Small intestine (tissue), 7 donors: Measurements from ENCODE around the gene ADGRL4. TPM values are rescaled to one million over a fixed set of nuclear protein-coding genes. Genes with fewer than 3 reads are reported as not detected.
"Not testable (repeated sequence)": the region's sequence is repeated elsewhere in the genome, so short reads cannot be mapped to it uniquely, and the experiment has no call there.

Experiments used
- DNase-seq, 2 donors: peaks; one replicate each; pipeline versions ENCODE4 v3.0.0 to v3.0.0-alpha.2; 2013
- FAIRE-seq: peaks from 2 replicates; lab custom pipeline; 2012; peaks lifted over from hg19 to GRCh38; lab: Jason Lieb, UNC
- H3K27ac ChIP-seq, 3 donors: one replicate each; pipeline ENCODE4 v1.5.1; 2013; ENCODE audit warnings: low read length in 2 of 3, mild to moderate bottlenecking in 2 of 3, control low read depth in 1 of 3, inconsistent platforms in 1 of 3, low read depth in 1 of 3, moderate library complexity in 1 of 3
- H3K27me3 ChIP-seq, 3 donors: one replicate each; pipeline ENCODE4 v1.6.1; 2013; ENCODE audit warnings: low read length in 3 of 3, inconsistent platforms in 1 of 3; ENCODE audit not compliant: control insufficient read depth in 3 of 3, insufficient read depth in 3 of 3
- H3K36me3 ChIP-seq, 3 donors: one replicate each; pipeline ENCODE4 v1.6.1; 2013; ENCODE audit warnings: low read length in 3 of 3, inconsistent platforms in 1 of 3, low read depth in 1 of 3, mild to moderate bottlenecking in 1 of 3, moderate library complexity in 1 of 3; ENCODE audit not compliant: control insufficient read depth in 3 of 3, insufficient read depth in 2 of 3
- H3K4me1 ChIP-seq, 3 donors: one replicate each; pipeline ENCODE4 v1.6.1; 2013; ENCODE audit warnings: low read length in 2 of 3, inconsistent platforms in 1 of 3, low read depth in 1 of 3, mild to moderate bottlenecking in 1 of 3, moderate library complexity in 1 of 3; ENCODE audit not compliant: control insufficient read depth in 3 of 3, insufficient read depth in 2 of 3
- H3K4me3 ChIP-seq, 3 donors: one replicate each; pipeline ENCODE4 v1.5.1; 2013; ENCODE audit warnings: low read length in 3 of 3, control low read depth in 1 of 3, inconsistent platforms in 1 of 3, low read depth in 1 of 3, mild to moderate bottlenecking in 1 of 3, moderate library complexity in 1 of 3
- H3K9me3 ChIP-seq, 2 donors: one replicate each; pipeline ENCODE4 v1.6.1; 2013; ENCODE audit warnings: low read depth in 1 of 2, low read length in 1 of 2; ENCODE audit not compliant: control insufficient read depth in 2 of 2, insufficient read depth in 1 of 2
- WGBS, 3 donors: extraction: QIAGEN DNeasy Blood & Tissue Kit; methylation state at CpG; one replicate each; pipeline ENCODE4 v1.1.7; 2013; 5-methylcytosine and 5-hydroxymethylcytosine counted together
- polyA plus RNA-seq, 4 donors: library from polyadenylated mRNA; stranded (reverse) in 3 of 4; unstranded in 1 of 4; fragments of 200-250 nt in 3 of 4; fragments of 120-200 nt in 1 of 4; gene quantifications; one replicate each; pipeline versions ENCODE4 v1.2.1 to v1.2.3, GENCODE V29; 2013
- donor health status: healthy with polysubstance abuse.
- donor health status: control.
- donor health status: control.
- donor health status: Bipolar disorder and iron deficiency.
- donor health status: healthy.

The ADGRL4 gene
- polyA plus RNA-seq, 4 donors: 0.27 to 11.0 (median 3.2) TPM

- no peak overlapping the region for H3K27ac ChIP-seq
- no peak for FAIRE-seq
- H3K27me3 ChIP-seq: no peaks in the 10 kb centered on the region
- no peaks in the 10 kb centered on the region for H3K9me3 ChIP-seq
- H3K4me1 ChIP-seq: no peaks in the 10 kb centered on the region
- WGBS, 3 donors: 77 to 84% (median 78%) methylated on average over 3 of the region's 3 CpGs
- no peaks in the 10 kb centered on the region for H3K36me3 ChIP-seq
- no peak for DNase-seq
- no peak overlapping the region for H3K4me3 ChIP-seq
Observed at GRCh38 chr1:78911956-78912880, 94.3 kb downstream of the ADGRL4 start.

GRCh38 chr1:78902641-78903040, 103.9 kb downstream of the ADGRL4 start:
- H3K27me3 ChIP-seq: no peaks in the 10 kb centered on the region
- no peaks in the 10 kb centered on the region for H3K4me1 ChIP-seq
- FAIRE-seq (no peak), DNase-seq (no peak)
- H3K9me3 ChIP-seq: no peaks in the 10 kb centered on the region
- WGBS, 3 donors: 49 to 75% (median 62%) methylated on average over 1 of the region's 1 CpG
- H3K4me3 ChIP-seq: no peak overlapping the region
- no peaks in the 10 kb centered on the region for H3K36me3 ChIP-seq
- H3K27ac ChIP-seq: no peak overlapping the region

GRCh38 chr1:78894811-78895210, 111.7 kb downstream of the ADGRL4 start:
- Histone ChIP-seq H3K36me3 (no peaks in the 10 kb centered on the region), H3K27ac (no peak overlapping the region), H3K4me1 (no peaks in the 10 kb centered on the region), H3K4me3 (no peak overlapping the region), H3K27me3 (no peaks in the 10 kb centered on the region), H3K9me3 (no peaks in the 10 kb centered on the region)
- no peak for FAIRE-seq
- DNase-seq: no peak
- WGBS, 3 donors: 63 to 83% (median 65%) methylated on average over 2 of the region's 2 CpGs

GRCh38 chr1:78892260-78892840, 114.2 kb downstream of the ADGRL4 start:
- H3K27me3 ChIP-seq: no peaks in the 10 kb centered on the region
- H3K4me3 ChIP-seq: no peak overlapping the region
- no peak overlapping the region for H3K27ac ChIP-seq
- no peaks in the 10 kb centered on the region for H3K9me3 ChIP-seq
- no peaks in the 10 kb centered on the region for H3K4me1 ChIP-seq
- no peaks in the 10 kb centered on the region for H3K36me3 ChIP-seq
- FAIRE-seq (no peak), DNase-seq (no peak)
- WGBS, 3 donors: 80 to 86% (median 81%) methylated on average over 3 of the region's 3 CpGs

- H3K36me3 ChIP-seq: no peaks in the 10 kb centered on the region
- H3K4me3 ChIP-seq: no peak overlapping the region
- WGBS, 3 donors: 86 to 96% (median 90%) methylated on average over 2 of the region's 2 CpGs
- no peak overlapping the region for H3K27ac ChIP-seq
- H3K27me3 ChIP-seq: no peaks in the 10 kb centered on the region
- FAIRE-seq (no peak), DNase-seq (no peak)
- H3K4me1 ChIP-seq: no peaks in the 10 kb centered on the region
- H3K9me3 ChIP-seq: no peaks in the 10 kb centered on the region
Observed at GRCh38 chr1:78887458-78887857, 119.1 kb downstream of the ADGRL4 start.

GRCh38 chr1:78884685-78885452, 121.7 kb downstream of the ADGRL4 start:
- H3K27me3 ChIP-seq: no peaks in the 10 kb centered on the region
- 24 to 40% (median 34%) methylated on average over 6 of the region's 6 CpGs for WGBS, 3 donors
- no peaks in the 10 kb centered on the region for H3K36me3 ChIP-seq
- H3K27ac ChIP-seq: no peak overlapping the region
- no peak overlapping the region for H3K4me3 ChIP-seq
- no peaks in the 10 kb centered on the region for H3K4me1 ChIP-seq
- DNase-seq: no peak
- no peaks in the 10 kb centered on the region for H3K9me3 ChIP-seq
- FAIRE-seq: no peak

GRCh38 chr1:78880223-78880622, 126.3 kb downstream of the ADGRL4 start:
- 70 to 80% (median 71%) methylated on average over 5 of the region's 5 CpGs for WGBS, 3 donors
- no peaks in the 10 kb centered on the region for H3K27me3 ChIP-seq
- no peaks in the 10 kb centered on the region for H3K36me3 ChIP-seq
- H3K4me3 ChIP-seq: no peak overlapping the region
- no peaks in the 10 kb centered on the region for H3K9me3 ChIP-seq
- no peaks in the 10 kb centered on the region for H3K4me1 ChIP-seq
- DNase-seq (no peak), FAIRE-seq (no peak)
- H3K27ac ChIP-seq: no peak overlapping the region

GRCh38 chr1:78875986-78876385, 130.5 kb downstream of the ADGRL4 start:
- H3K4me3 ChIP-seq, H3K9me3 ChIP-seq, H3K27ac ChIP-seq, DNase-seq, H3K4me1 ChIP-seq, H3K27me3 ChIP-seq, H3K36me3 ChIP-seq, FAIRE-seq: not testable (repeated sequence)
- 73 to 87% (median 78%) methylated on average over 4 of the region's 4 CpGs for WGBS, 3 donors
